Upper lobe of left lung (tissue), 6 donors: ENCODE data around the gene VAPB. TPM values are rescaled to one million over a fixed set of nuclear protein-coding genes. Genes with fewer than 3 reads are reported as not detected.

ENCODE experiments used
- ATAC-seq, 2 donors: fragments of 200-7000 bp; cut with Tn5 transposase; one replicate each; pipeline ENCODE4 v1.9.1; 2022; ENCODE audit warnings: mild to moderate bottlenecking in 2 of 2, moderate library complexity in 2 of 2; ENCODE audit not compliant: low FRiP score in 2 of 2
- DNase-seq, 2 donors: peaks; one replicate each; pipeline ENCODE4 v3.0.0-alpha.2; 2019 to 2020
- H3K27ac ChIP-seq, 4 donors: fragments of 200-600 bp; sonication (generic); one replicate each; pipeline ENCODE4 v1.5.1; 2016 to 2019
- H3K27me3 ChIP-seq, 4 donors: fragments of 200-600 bp; sonication (generic); one replicate each; pipeline ENCODE4 v1.5.1; 2017 to 2019
- H3K36me3 ChIP-seq, 4 donors: fragments of 200-600 bp; sonication (generic); one replicate each; pipeline ENCODE4 v1.5.1; 2016 to 2019
- H3K4me1 ChIP-seq, 4 donors: fragments of 200-600 bp; sonication (generic); one replicate each; pipeline ENCODE4 v1.5.1; 2018 to 2019
- H3K4me3 ChIP-seq, 4 donors: fragments of 200-600 bp; sonication (generic); one replicate each; pipeline ENCODE4 v1.5.1; 2017 to 2019; ENCODE audit warnings: mild to moderate bottlenecking in 2 of 4, moderate library complexity in 1 of 4
- H3K9me3 ChIP-seq, 4 donors: fragments of 200-600 bp; sonication (generic); one replicate each; pipeline ENCODE4 v1.5.1; 2018 to 2019
- EP300 ChIP-seq, 4 donors: sonication (generic); formaldehyde crosslinking; IDR thresholded peaks; one replicate each; pipeline ENCODE4 v1.5.1; 2017; ENCODE audit warnings: antibody characterized with exemption in 4 of 4, control low read depth in 2 of 4
- POLR2A ChIP-seq, 4 donors: fragments of 450-650 bp; IDR thresholded peaks; one replicate each; pipeline ENCODE4 v1.5.1; 2016 to 2017; ENCODE audit warnings: antibody characterized with exemption in 4 of 4, mild to moderate bottlenecking in 2 of 4
- POLR2AphosphoS5 ChIP-seq, 2 donors: sonication (generic); formaldehyde crosslinking; IDR thresholded peaks; one replicate each; pipeline ENCODE4 v1.5.1; 2017; ENCODE audit warnings: antibody characterized with exemption in 2 of 2
- WGBS, 2 donors: methylation state at CpG; one replicate each; pipeline ENCODE4 v1.1.5; 2017 to 2018; 5-methylcytosine and 5-hydroxymethylcytosine counted together
- total RNA-seq, 6 donors: library from RNA; depleted of rRNA in 4 of 6; stranded (reverse); fragments of >200 nt in 4 of 6; gene quantifications; one replicate each; pipeline versions ENCODE4 v1.1.0 to v1.2.1, GENCODE V29; 2016 to 2021
- TF ChIP-seq, protein P1 (sequence below), 6 experiments: fragments of 450-650 bp in 4 of 6; fragments of 200-600 bp in 2 of 6; sonication (generic) in 2 of 6; IDR thresholded peaks; one replicate each; pipeline ENCODE4 v1.5.1; 2016 to 2019; ENCODE audit warnings: antibody characterized with exemption in 6 of 6
- donor health status: DM: no; HTN: no; CAD: no; lungs with moderate emphysema.
- donor health status: DM: no; HTN: yes; CAD: no; lungs with severe emphysema.

VAPB gene
- total RNA-seq, 6 donors from 2014 or later: 13.8 to 48.2 (median 33.7) TPM

DNA sequence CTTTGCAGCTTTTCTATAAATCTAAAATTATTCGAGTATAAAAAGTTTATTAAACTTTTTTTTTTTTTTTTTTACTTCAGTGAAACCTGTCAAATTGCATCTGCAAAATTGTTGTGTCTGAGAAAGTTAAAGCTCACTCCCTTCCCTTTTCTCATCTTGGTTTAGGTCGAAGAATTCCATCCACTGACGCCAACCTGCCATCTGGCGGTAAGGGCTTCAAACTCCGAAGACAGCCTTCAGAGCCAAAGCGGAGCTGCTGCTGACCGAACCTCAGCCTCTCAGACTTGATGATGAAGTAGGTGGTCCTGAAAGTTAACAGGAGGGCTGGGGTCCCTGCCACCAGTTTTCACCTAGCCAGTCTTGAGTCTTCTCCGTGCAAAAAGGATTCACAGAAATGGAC, 29.6 kb upstream of the VAPB start:
- Histone ChIP-seq H3K36me3 (peaks cover 4 to 54% (median 24%) of the 10 kb centered on the region in 4 donors), H3K4me1 (no peaks in the 10 kb centered on the region), H3K27me3 (no peaks in the 10 kb centered on the region), H3K4me3 (no peak overlapping the region), H3K9me3 (no peaks in the 10 kb centered on the region), H3K27ac (no peak overlapping the region)
- DNase-seq: no peak
- no peak for ATAC-seq
- whole genome bisulfite sequencing, 2 donors: 83 to 87% methylated on average over 8 of the region's 8 CpGs
- no peak for TF ChIP-seq EP300 (IDR thresholded peaks at IDR 0.05)
- TF ChIP-seq POLR2A (IDR thresholded peaks at IDR 0.05): no peak
- TF ChIP-seq, protein P1, sequence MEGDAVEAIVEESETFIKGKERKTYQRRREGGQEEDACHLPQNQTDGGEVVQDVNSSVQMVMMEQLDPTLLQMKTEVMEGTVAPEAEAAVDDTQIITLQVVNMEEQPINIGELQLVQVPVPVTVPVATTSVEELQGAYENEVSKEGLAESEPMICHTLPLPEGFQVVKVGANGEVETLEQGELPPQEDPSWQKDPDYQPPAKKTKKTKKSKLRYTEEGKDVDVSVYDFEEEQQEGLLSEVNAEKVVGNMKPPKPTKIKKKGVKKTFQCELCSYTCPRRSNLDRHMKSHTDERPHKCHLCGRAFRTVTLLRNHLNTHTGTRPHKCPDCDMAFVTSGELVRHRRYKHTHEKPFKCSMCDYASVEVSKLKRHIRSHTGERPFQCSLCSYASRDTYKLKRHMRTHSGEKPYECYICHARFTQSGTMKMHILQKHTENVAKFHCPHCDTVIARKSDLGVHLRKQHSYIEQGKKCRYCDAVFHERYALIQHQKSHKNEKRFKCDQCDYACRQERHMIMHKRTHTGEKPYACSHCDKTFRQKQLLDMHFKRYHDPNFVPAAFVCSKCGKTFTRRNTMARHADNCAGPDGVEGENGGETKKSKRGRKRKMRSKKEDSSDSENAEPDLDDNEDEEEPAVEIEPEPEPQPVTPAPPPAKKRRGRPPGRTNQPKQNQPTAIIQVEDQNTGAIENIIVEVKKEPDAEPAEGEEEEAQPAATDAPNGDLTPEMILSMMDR (IDR thresholded peaks at IDR 0.05): no peak
- no peak for TF ChIP-seq POLR2AphosphoS5 (IDR thresholded peaks at IDR 0.05)

DNA sequence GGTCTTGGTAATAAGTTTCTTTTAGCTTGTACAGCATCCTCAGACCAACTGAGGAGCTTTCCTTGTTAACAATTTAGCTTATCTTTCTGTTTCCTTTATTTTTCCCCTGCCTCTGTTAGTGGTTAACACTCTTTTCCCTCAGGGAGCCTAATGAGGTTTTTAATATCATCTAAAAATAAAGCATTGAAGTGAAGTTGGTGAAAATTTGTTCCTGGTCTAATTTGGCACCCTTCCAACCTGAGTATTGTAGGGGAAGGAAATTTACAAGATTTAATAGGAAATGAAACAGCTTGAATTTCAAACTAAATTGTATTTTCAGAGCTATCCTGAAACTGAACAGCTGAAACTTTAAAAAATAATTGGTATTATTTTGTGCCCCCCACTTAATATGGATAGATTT, 28.1 kb upstream of the VAPB start:
- Histone ChIP-seq H3K4me3 (no peak overlapping the region), H3K36me3 (peaks cover 4 to 42% (median 16%) of the 10 kb centered on the region in 4 donors), H3K9me3 (no peaks in the 10 kb centered on the region), H3K27ac (no peak overlapping the region), H3K27me3 (no peaks in the 10 kb centered on the region), H3K4me1 (no peaks in the 10 kb centered on the region)
- TF ChIP-seq POLR2A (IDR thresholded peaks at IDR 0.05): no peak
- no peak for TF ChIP-seq POLR2AphosphoS5 (IDR thresholded peaks at IDR 0.05)
- TF ChIP-seq EP300 (IDR thresholded peaks at IDR 0.05): no peak
- TF ChIP-seq, protein P1 (IDR thresholded peaks at IDR 0.05): no peak
- no peak for ATAC-seq
- no peak for DNase-seq

DNA sequence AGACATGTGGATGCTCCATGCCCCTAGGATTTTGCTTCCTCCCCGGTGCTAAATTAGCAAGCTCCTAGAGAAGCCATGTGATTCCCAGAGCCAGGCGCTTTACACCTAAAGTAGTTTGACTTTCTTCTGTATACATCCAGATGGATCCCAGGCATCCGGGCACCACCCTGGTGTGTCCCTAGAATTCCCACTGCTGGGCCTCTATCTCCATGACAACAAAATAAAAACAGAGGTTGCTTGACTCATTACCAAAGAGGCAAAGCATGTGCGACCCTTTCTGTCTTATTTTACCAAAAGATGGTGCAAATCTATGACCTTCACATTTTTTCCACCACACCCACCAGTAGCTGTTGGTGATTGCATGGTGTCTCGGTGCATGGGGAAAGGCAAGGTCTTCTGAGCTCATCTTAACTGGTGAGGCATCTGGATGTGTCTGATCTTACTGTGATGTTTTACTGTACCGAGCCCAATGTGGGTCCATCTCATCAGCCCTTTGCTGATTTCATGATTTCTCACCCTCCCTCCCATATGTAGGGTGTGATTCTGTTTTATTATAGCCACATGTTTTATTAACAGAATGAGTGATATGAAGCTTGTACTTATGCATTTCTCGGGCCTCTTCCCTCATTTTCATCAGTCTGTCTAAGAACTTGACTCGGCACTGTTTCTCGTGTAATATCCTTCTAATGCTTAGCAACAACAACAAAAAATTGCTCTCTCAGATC, 27.4 kb upstream of the VAPB start:
- no peaks in the 10 kb centered on the region for H3K27me3 ChIP-seq
- no peaks in the 10 kb centered on the region for H3K4me1 ChIP-seq
- peaks cover 4 to 38% (median 13%) of the 10 kb centered on the region in 4 donors for H3K36me3 ChIP-seq
- ATAC-seq (peak in 1 of 2 donors; percentile 95), DNase-seq (no peak)
- H3K4me3 ChIP-seq: no peak overlapping the region
- H3K27ac ChIP-seq: no peak overlapping the region
- no peaks in the 10 kb centered on the region for H3K9me3 ChIP-seq
- TF ChIP-seq, protein P1 (IDR thresholded peaks at IDR 0.05): no peak
- TF ChIP-seq POLR2AphosphoS5 (IDR thresholded peaks at IDR 0.05) (no peak), POLR2A (IDR thresholded peaks at IDR 0.05) (no peak), EP300 (IDR thresholded peaks at IDR 0.05) (no peak)
- 75 to 92% methylated on average over 9 of the region's 9 CpGs for WGBS, 2 donors

DNA sequence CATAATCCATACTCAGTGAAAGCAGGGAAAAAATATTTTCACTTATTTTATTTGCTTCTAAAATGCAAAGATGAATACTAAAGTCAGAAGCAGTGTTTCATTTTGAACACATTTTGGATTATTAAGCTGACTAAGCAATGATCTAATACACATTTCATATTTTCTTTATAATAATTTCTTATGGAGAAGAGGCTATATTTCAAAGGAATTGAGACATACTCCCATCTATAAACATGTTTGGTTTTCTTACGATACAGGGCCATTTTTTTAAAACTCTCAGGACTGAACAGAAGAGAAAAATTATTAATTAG, 26.9 kb upstream of the VAPB start:
- peaks cover 4 to 36% (median 11%) of the 10 kb centered on the region in 4 donors for H3K36me3 ChIP-seq
- 94 to 96% methylated on average over 1 of the region's 1 CpG for WGBS, 2 donors
- H3K9me3 ChIP-seq: no peaks in the 10 kb centered on the region
- no peaks in the 10 kb centered on the region for H3K27me3 ChIP-seq
- H3K27ac ChIP-seq: no peak overlapping the region
- H3K4me1 ChIP-seq: no peaks in the 10 kb centered on the region
- ATAC-seq (no peak), DNase-seq (no peak)
- TF ChIP-seq EP300 (IDR thresholded peaks at IDR 0.05) (no peak), POLR2AphosphoS5 (IDR thresholded peaks at IDR 0.05) (no peak), POLR2A (IDR thresholded peaks at IDR 0.05) (no peak)
- TF ChIP-seq, protein P1 (IDR thresholded peaks at IDR 0.05): no peak
- H3K4me3 ChIP-seq: no peak overlapping the region

DNA sequence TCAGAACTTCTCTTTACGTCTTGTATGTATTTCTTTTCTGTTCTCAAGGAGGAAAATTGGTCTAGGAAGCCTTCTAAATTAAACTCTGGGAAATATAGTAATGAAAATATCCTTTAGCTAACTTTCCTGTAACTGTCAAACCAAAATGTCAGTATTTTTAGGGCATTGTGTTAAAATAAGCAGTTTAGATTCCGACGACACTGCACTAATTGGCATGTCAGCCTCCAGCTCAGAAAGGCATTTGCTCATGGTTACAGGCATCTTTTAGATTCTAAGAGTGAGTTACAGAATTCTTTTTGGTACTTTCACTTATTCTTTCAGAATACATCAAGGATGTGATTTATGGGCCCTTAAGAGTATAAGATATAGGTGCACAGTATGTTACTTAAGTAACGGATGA, 26.1 kb upstream of the VAPB start:
- H3K4me3 ChIP-seq: no peak overlapping the region
- no peaks in the 10 kb centered on the region for H3K4me1 ChIP-seq
- TF ChIP-seq EP300 (IDR thresholded peaks at IDR 0.05) (no peak), POLR2A (IDR thresholded peaks at IDR 0.05) (no peak), POLR2AphosphoS5 (IDR thresholded peaks at IDR 0.05) (no peak)
- TF ChIP-seq, protein P1 (IDR thresholded peaks at IDR 0.05): no peak
- DNase-seq (no peak), ATAC-seq (no peak)
- H3K9me3 ChIP-seq: no peaks in the 10 kb centered on the region
- peaks cover 4 to 40% (median 11%) of the 10 kb centered on the region in 4 donors for H3K36me3 ChIP-seq
- H3K27ac ChIP-seq: no peak overlapping the region
- H3K27me3 ChIP-seq: no peaks in the 10 kb centered on the region
- WGBS, 2 donors: 95 to 96% methylated on average over 4 of the region's 4 CpGs
